AG04450 (cell line): ENCODE measurements around the gene SLC41A3. TPM values are rescaled to one million over a fixed set of nuclear protein-coding genes. Genes with fewer than 3 reads are reported as not detected.

Experiments
- CTCF ChIA-PET: fragments of 300-600, 350-600 bp; formaldehyde crosslinking; extraction: SDS; loops from one replicate; lab custom pipeline; 2022; ENCODE audit warnings: antibody characterized with exemption, inconsistent platforms; lab: Charles Lee
- POLR2A ChIA-PET: fragments of 350-600 bp; formaldehyde crosslinking; extraction: SDS; loops from one replicate; lab custom pipeline; 2021; ENCODE audit warnings: antibody characterized with exemption, inconsistent platforms; lab: Yijun Ruan, JAX
- DNase-seq: peaks from one replicate; pipeline ENCODE4 v3.0.0-alpha.2; 2011; ENCODE audit warnings: low read depth, low spot score
- H3K27ac ChIP-seq: one replicate; pipeline ENCODE4 v1.5.1; 2012; ENCODE audit warnings: low read depth, low read length, control low read depth
- H3K27me3 ChIP-seq: one replicate; pipeline ENCODE4 v1.6.0; 2012; ENCODE audit warnings: low read length; ENCODE audit not compliant: control insufficient read depth, insufficient read depth
- H3K4me3 ChIP-seq: 2 replicates; pipeline ENCODE4 v1.5.1; 2011; ENCODE audit warnings: mild to moderate bottlenecking, low read depth, low read length, control low read depth
- H3K9me3 ChIP-seq: 2 replicates; pipeline ENCODE4 v1.5.1; 2012; ENCODE audit warnings: low read length; ENCODE audit not compliant: control insufficient read depth, insufficient read depth
- polyA plus RNA-seq: library from polyadenylated mRNA; depleted of rRNA; stranded (reverse); fragments of >200 nt; gene quantifications from 2 replicates; pipeline ENCODE4 v1.2.3, GENCODE V29; 2011
- TF ChIP-seq, protein P1 (sequence below): IDR thresholded peaks from 2 replicates; pipeline ENCODE4 v1.5.1; 2011; ENCODE audit warnings: low read depth, low read length, control low read depth, inconsistent platforms

SLC41A3 gene
- polyA plus RNA-seq, 1 experiment: 36.9 TPM

DNA sequence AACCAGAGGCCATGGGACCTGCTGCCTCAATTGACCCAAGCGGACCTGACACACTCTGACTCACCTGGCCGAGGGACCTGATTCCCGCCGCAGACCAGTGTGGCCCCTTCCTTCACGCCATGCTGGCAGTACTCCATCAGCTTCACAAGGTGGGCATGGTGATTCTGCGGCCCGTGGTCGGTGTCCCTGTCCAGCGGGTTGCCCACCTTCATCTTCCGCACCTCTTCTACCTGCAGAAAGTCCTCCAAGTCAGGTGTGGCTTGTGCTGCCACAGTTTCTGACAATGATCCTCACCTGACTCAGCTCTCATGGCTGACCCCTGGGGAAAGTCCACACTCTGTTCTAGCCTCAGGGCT, 25.9 kb upstream of the SLC41A3 start:
- Histone ChIP-seq H3K27me3 (peaks cover 8% of the 10 kb centered on the region), H3K9me3 (no peaks in the 10 kb centered on the region), H3K4me3 (no peak overlapping the region), H3K27ac (no peak overlapping the region)
- TF ChIP-seq, protein P1, sequence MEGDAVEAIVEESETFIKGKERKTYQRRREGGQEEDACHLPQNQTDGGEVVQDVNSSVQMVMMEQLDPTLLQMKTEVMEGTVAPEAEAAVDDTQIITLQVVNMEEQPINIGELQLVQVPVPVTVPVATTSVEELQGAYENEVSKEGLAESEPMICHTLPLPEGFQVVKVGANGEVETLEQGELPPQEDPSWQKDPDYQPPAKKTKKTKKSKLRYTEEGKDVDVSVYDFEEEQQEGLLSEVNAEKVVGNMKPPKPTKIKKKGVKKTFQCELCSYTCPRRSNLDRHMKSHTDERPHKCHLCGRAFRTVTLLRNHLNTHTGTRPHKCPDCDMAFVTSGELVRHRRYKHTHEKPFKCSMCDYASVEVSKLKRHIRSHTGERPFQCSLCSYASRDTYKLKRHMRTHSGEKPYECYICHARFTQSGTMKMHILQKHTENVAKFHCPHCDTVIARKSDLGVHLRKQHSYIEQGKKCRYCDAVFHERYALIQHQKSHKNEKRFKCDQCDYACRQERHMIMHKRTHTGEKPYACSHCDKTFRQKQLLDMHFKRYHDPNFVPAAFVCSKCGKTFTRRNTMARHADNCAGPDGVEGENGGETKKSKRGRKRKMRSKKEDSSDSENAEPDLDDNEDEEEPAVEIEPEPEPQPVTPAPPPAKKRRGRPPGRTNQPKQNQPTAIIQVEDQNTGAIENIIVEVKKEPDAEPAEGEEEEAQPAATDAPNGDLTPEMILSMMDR: no peak
- DNase-seq: no peak
- CTCF ChIA-PET: no interaction called here
- POLR2A ChIA-PET: no interaction called here

DNA sequence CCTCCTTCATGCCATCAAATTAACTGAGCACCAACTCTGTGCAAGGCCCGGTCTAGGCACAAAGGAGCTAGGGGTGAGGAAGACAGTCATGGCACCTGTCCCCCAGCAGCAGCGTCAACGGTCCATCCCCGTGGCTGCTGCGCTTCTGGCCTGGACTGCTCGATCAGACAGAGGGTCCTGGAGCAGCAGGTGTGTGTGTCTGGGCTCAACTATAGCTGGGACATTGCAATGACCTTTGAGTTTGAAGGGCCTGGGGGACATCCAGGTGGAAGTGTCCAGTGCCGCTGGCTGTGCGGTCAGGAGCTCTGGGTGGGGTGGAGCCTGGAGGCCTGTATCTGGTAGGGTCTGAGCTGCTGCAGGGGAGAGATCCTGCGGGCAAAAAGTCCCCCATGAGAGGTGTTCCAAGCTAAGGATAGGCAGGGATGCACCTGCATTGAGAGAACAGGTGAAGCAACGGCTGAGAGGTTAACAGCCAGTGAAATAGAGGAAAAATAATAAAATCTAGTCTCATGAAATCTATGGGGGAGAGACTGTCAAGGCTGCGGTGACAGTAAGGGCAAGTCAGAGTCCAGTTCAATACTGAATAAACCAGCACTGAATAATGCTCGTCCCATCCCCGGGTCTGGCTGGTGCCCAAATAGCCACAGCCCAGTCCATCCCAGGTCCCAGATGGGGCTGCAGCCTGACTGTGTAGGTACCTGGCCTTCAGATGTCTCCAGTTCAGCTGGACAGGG, 25.4 kb upstream of the SLC41A3 start:
- Histone ChIP-seq H3K4me3 (no peak overlapping the region), H3K27ac (no peak overlapping the region), H3K27me3 (peaks cover 9% of the 10 kb centered on the region), H3K9me3 (no peaks in the 10 kb centered on the region)
- TF ChIP-seq, protein P1: no peak
- ChIA-PET POLR2A (no interaction called here), CTCF (no interaction called here)
- no peak for DNase-seq

DNA sequence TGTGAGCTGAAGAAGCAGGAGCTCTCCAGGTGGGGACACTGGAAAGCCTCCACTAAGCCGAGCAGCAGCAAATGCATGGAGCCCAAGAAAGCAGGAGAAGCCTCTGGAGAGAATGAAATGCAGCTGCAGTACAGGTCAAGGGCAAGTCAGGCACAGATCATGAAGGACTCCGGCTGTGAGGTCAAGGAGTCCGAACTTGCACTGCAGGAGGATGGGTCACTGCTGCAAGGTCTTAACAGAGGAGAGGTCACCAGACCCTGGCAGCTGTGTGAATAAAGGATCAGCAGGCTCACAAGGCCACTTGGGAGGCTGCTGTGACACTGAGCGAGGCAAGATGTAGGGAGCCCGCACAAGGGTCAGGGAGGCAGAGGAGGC, 24.7 kb upstream of the SLC41A3 start:
- CTCF ChIA-PET: no interaction called here

DNA sequence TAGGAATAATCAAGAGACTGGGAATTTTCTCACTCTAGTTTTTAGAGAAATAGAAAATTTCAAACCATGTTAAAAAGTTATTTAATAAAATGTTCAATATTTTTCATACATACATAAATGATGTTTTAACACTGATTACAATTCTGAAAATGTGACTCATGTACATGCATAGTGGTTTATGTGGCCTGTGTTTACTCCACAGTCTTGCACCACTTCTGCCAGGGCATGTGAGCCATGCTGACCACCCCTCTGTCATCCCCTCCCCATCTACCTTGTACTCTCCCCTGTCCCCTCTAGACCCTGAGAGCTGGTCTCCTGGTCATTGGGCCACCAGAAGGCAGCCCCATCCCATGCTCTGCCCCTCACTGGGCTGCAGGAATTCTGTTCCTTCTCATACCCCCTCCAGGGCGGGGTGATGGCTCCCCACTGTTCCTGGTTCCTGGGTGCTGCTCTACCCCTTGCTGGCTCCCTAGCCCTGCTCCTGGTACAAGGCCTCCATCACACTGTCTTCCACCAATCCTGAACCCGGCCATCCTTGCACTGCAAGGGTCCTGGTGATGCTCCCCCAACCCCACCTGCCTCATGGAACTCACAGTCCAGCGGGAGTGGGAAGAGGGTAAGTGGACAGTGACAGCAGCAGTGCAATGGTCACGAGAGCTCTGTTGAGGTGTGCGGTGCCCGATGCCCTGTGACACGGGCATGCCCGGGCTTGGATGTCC, 24.2 kb upstream of the SLC41A3 start:
- CTCF ChIA-PET: no interaction called here
- Histone ChIP-seq H3K4me3 (no peak overlapping the region), H3K27me3 (peaks cover 11% of the 10 kb centered on the region), H3K9me3 (no peaks in the 10 kb centered on the region), H3K27ac (no peak overlapping the region)
- TF ChIP-seq, protein P1: no peak
- DNase-seq: no peak
- POLR2A ChIA-PET: no interaction called here

More for the DNA sequence above, 24.7 kb upstream of the SLC41A3 start:
- no peak for DNase-seq
- H3K27ac ChIP-seq: no peak overlapping the region
- peaks cover 11% of the 10 kb centered on the region for H3K27me3 ChIP-seq
- POLR2A ChIA-PET: no interaction called here
- TF ChIP-seq, protein P1: no peak
- H3K9me3 ChIP-seq: no peaks in the 10 kb centered on the region
- no peak overlapping the region for H3K4me3 ChIP-seq
